Ectodermal cell (in vitro differentiated cells): ENCODE measurements around the gene FAM20C.
"Not testable (repeated sequence)": the region's sequence is repeated elsewhere in the genome, so short reads cannot be mapped to it uniquely, and the experiment has no call there.

Experiments used
- H3K27ac ChIP-seq: 2 replicates; pipeline ENCODE4 v1.7.0; 2013; ENCODE audit warnings: mild to moderate bottlenecking, low read depth, low read length; ENCODE audit not compliant: insufficient read depth, poor library complexity, severe bottlenecking
- H3K27me3 ChIP-seq: 2 replicates; pipeline ENCODE4 v1.7.0; 2013; ENCODE audit warnings: mild to moderate bottlenecking, low read length; ENCODE audit not compliant: insufficient read depth, control insufficient read depth, poor library complexity, severe bottlenecking
- H3K36me3 ChIP-seq: one replicate; pipeline ENCODE4 v1.7.0; 2013; ENCODE audit warnings: low read length; ENCODE audit not compliant: control insufficient read depth, insufficient read depth
- H3K4me1 ChIP-seq: one replicate; pipeline ENCODE4 v1.7.0; 2013; ENCODE audit warnings: low read length; ENCODE audit not compliant: control insufficient read depth, insufficient read depth
- H3K4me3 ChIP-seq: 2 replicates; pipeline ENCODE4 v1.7.0; 2013; ENCODE audit warnings: low read depth, low read length, control low read depth; ENCODE audit not compliant: insufficient read depth
- H3K9me3 ChIP-seq: 2 replicates; pipeline ENCODE4 v1.7.0; 2013; ENCODE audit warnings: mild to moderate bottlenecking, low read length, moderate library complexity; ENCODE audit not compliant: control insufficient read depth
- WGBS, 2 experiments: methylation state at CpG; one replicate each; pipeline ENCODE4 v1.1.7; 2013; ENCODE audit warnings: missing lambda C conversion rate in 2 of 2; 5-methylcytosine and 5-hydroxymethylcytosine counted together

Gene FAM20C

DNA sequence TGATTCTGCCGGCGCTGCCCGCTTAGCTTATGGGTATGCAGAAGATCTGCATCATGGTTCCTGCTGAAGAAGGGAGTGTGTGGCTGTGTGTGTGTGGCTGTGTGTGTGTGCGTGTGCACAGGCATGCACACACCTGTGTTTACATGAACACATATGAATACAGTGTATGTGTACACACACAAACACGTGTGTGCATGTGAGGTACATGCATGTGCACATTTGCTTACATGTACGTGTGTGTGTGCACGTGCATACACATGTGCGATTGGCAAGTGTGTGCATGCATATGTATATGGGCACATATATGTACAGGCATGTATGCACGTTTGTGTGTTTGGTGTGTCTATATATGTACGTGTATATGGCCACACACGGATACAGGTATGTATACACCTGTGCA, 16.4 kb upstream of the FAM20C start:
- 94 to 96% methylated on average over 11 of the region's 11 CpGs for WGBS, 2 experiments
- H3K27me3 ChIP-seq: no peaks in the 10 kb centered on the region
- no peak overlapping the region for H3K27ac ChIP-seq
- H3K4me1 ChIP-seq: peaks cover 3% of the 10 kb centered on the region
- H3K9me3 ChIP-seq: no peaks in the 10 kb centered on the region
- no peak overlapping the region for H3K4me3 ChIP-seq
- H3K36me3 ChIP-seq: no peaks in the 10 kb centered on the region

DNA sequence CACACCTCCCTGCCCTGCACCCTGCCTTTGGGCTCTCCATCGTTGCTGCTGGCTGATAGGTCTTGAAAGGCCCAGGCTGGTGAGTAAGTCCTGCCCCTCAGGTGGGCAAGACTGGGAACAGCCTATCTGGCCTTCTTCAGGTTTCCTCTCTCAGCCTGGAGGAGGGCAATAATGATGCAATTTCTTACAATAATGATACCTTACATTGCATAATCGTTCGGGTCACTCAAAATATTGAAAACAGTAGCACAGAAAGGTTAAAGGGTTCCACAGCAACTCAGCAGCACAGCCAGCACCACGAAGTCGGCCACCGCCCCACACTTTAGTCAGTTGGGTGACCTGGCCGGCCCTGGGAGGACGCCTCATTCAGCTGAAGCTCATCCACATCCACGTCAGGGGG, 16.0 kb upstream of the FAM20C start:
- no peaks in the 10 kb centered on the region for H3K27me3 ChIP-seq
- H3K4me3 ChIP-seq: no peak overlapping the region
- H3K9me3 ChIP-seq: no peaks in the 10 kb centered on the region
- H3K36me3 ChIP-seq: no peaks in the 10 kb centered on the region
- H3K4me1 ChIP-seq: peaks cover 3% of the 10 kb centered on the region
- 95% methylated on average over 9 of the region's 9 CpGs for WGBS, 2 experiments
- no peak overlapping the region for H3K27ac ChIP-seq

DNA sequence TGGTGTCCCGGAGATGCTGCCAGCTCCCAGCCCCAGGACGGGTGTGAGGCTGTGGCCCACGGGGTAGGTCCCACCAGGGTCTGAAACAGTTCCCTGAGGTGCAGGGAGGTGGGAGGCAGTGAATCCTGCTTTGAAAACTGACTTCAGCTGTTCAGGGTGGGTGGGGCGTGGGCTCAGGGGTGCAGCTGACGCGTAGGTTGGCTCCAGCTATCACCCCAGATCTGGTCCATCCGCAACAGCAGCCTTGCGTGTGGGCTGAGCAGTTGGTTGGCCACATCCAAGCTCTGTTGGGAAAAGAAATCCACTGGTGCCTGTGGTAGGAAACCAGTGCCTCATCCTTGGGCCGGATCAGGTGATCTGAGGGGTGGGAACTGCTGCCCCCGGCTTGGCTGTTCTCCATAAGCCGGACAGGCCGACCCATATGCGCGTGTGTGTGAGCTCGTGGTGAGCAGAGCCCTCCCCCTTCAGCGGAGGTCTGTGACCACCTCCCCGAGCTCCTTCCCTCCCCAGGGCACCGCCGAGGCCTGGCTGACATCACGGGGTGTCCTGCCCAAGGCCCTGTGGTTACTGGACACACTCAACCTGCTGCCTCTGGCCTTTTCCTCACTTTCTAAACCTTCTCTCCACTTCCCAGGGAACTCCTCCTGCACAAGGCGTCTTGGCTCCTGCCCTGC, 15.4 kb upstream of the FAM20C start:
- no peaks in the 10 kb centered on the region for H3K36me3 ChIP-seq
- no peak overlapping the region for H3K4me3 ChIP-seq
- H3K9me3 ChIP-seq: no peaks in the 10 kb centered on the region
- H3K27ac ChIP-seq: no peak overlapping the region
- H3K27me3 ChIP-seq: no peaks in the 10 kb centered on the region
- WGBS, 2 experiments: 91 to 93% methylated on average over 21 of the region's 21 CpGs
- peaks cover 3% of the 10 kb centered on the region for H3K4me1 ChIP-seq

DNA sequence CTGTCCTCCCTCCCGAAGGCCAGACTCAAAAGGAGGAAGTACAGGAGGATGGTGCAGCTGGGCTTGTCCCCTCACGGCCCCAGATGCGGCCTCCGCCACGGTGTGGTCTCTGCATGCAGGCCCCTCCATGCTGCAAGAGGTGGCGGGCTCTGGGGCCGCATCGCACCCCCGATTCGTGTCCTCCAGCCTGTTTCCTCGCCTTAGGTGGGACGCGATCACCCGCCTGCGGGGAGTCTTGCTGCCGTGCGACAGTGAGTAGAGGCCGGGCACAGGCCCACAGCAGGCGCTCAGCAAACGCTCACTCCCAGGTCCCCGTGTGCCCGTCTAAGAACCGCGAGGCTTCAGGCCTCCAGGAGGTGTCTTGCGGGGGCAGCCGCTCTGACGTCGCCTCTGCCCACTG, 13.9 kb upstream of the FAM20C start:
- H3K27ac ChIP-seq: no peak overlapping the region
- no peaks in the 10 kb centered on the region for H3K9me3 ChIP-seq
- no peak overlapping the region for H3K4me3 ChIP-seq
- H3K4me1 ChIP-seq: peaks cover 3% of the 10 kb centered on the region
- 95% methylated on average over 28 of the region's 28 CpGs for WGBS, 2 experiments
- no peaks in the 10 kb centered on the region for H3K27me3 ChIP-seq
- no peaks in the 10 kb centered on the region for H3K36me3 ChIP-seq

DNA sequence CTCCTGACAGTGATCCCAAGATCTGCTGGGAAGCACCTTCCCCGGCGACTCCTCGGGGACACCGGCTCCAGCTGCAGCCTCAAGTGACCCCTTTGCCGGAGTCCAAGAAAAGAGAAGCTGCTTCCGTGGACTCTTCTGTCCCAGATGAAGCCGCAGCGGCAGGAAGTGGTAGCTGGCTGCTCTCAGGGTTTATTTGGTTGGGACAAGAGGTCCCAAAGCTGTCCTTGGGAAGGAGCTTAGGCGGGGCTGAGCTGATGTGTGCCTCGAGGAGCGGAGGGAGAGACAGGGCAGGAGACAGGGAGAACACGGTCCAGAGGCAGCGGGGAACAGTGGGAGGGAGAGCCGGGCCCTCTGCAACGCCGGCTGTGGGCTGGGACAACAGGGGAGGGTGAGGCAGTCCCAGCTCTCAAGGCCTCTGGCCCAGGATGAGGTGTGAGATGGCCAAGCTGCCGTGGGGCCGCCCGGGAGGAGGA, 13.1 kb upstream of the FAM20C start:
- Histone ChIP-seq H3K4me1 (no peaks in the 10 kb centered on the region), H3K27me3 (no peaks in the 10 kb centered on the region), H3K4me3 (no peak overlapping the region), H3K27ac (no peak overlapping the region), H3K36me3 (no peaks in the 10 kb centered on the region), H3K9me3 (no peaks in the 10 kb centered on the region)
- WGBS, 2 experiments: 90 to 93% methylated on average over 19 of the region's 19 CpGs

DNA sequence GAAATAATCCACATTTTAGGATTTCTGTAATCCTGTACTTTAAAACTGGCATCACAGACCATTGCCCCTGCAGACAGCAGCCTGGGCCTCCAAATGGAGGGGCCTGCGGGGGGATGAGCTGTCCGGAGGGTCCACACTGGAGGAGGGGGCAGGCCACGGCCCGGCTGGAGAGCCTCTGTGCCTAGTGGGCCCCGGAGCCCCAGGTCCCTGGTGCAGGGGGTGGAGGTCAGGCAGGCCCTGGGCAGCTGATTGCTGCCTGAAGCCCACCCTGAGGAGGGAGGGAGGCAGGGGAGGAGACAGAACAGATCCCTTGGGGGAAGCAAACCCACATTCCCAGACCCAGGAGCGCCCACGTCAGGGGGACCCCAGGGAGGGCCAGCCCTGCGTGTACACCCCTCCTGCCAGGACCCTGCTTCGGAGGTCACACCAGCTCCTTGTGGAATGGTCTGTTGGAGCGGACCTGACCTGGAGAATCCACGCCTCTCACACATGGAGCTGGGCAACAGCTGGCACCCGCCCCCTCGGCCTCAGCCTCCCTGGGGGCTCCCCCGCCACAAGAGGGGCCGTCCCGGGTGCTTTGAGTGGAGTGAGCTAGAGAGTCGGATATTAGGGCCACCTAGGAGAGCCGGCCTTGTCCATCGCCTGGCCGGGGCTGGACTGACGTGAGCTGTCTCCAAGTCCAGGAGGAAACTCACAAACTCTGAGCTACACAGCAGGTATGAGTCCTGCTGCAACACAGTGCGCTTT, 12.2 kb upstream of the FAM20C start:
- WGBS, 2 experiments: 94 to 95% methylated on average over 22 of the region's 22 CpGs
- no peak overlapping the region for H3K27ac ChIP-seq
- no peaks in the 10 kb centered on the region for H3K4me1 ChIP-seq
- H3K36me3 ChIP-seq: no peaks in the 10 kb centered on the region
- H3K27me3 ChIP-seq: no peaks in the 10 kb centered on the region
- H3K4me3 ChIP-seq: no peak overlapping the region
- no peaks in the 10 kb centered on the region for H3K9me3 ChIP-seq

DNA sequence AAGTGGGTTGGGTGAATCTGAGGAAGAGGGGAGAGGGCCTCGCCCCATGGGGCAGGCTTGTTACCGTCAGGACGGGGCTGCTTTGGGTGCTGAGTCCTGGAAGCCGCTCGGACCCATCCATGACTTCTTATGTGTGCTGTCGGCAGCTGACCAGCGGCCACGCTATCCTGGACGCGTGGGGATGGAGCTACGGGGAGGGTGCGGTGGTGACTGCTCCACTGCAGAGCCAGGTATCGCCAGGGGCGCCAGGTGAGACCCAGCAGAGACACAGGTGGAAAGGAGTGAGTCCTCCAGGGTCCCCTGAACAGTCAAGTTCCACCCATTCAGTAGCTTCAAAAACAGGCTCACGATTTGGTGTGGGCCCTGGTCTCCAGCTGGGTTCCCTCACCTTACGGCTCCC, 10.6 kb upstream of the FAM20C start:
- no peaks in the 10 kb centered on the region for H3K4me1 ChIP-seq
- no peaks in the 10 kb centered on the region for H3K9me3 ChIP-seq
- 94% methylated on average over 16 of the region's 16 CpGs for WGBS, 2 experiments
- H3K27ac ChIP-seq: no peak overlapping the region
- no peaks in the 10 kb centered on the region for H3K36me3 ChIP-seq
- H3K4me3 ChIP-seq: no peak overlapping the region
- H3K27me3 ChIP-seq: no peaks in the 10 kb centered on the region

DNA sequence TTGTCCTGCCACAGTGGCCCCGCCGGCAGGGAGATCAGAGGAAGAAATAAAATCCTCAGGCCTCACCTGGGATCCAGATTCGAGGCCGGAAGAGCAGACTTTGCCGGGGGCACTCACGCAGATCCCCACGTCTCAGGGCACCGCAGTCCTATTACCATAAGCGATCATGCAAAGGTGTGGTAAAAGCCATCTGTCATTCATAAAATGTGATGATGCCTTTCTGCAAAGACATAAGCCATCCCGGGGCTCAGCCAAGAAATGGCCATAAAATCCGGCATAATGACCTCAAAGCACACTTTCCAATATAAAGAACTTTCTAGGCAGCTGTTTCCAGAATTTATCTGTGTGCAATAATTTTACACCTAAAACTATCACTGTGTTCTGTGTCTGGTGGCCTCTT, 9.9 kb upstream of the FAM20C start:
- H3K27me3 ChIP-seq, H3K9me3 ChIP-seq, H3K27ac ChIP-seq, H3K4me1 ChIP-seq, H3K4me3 ChIP-seq, H3K36me3 ChIP-seq: not testable (repeated sequence)
- 93% methylated on average over 2 to 4 of the region's 11 CpGs for WGBS, 2 experiments

DNA sequence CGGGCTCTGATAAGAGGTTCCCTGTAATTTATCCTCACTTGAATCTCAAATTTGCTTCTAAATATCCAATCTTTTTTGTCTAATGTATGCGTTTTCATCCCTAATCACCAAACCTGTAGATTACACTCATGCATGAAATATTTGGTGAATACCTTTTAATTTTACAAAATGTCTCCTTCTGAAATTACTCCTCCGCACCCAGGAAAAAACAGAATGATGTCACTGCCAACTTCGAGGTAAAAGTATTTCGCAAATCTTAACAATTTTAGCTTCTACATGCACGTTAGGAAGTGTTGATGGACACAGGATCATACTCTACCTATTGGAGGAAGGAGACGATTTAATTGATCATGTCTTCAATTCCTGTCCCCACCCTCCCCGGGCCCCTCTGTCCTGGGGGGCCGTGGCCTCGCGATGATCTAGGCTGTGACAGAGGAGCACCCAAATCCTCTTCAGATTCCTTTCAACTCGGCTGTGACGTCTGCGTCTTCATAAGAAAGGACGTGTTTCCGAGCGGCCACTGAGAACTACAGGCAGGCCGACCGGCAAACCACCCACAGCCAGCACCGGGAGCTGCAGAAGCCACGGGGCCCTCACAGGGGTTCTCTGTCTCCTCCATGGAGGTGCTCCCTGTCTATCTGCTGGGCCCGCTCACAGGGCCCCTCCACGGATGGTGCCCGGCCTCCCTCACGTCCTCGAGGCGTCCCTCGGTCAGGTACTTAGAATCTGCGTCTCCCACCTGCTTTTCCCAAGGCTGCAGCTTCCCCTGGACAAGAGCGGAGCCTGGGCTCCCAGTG, 8.7 kb upstream of the FAM20C start:
- H3K36me3 ChIP-seq: no peaks in the 10 kb centered on the region
- H3K4me1 ChIP-seq: peaks cover 4% of the 10 kb centered on the region
- no peak overlapping the region for H3K4me3 ChIP-seq
- H3K9me3 ChIP-seq: no peaks in the 10 kb centered on the region
- no peak overlapping the region for H3K27ac ChIP-seq
- 84% methylated on average over 30 of the region's 30 CpGs for WGBS, 2 experiments
- H3K27me3 ChIP-seq: no peaks in the 10 kb centered on the region
